COLO668 (cell line): ENCODE measurements around the gene ABCA4.

Source experiments
- DNase-seq: peaks from one replicate; lab custom pipeline; 2025; ENCODE audit not compliant: unreplicated experiment; lab: John Stamatoyannopoulos, UW

The ABCA4 gene

GRCh38 chr1:94084547-94084946 is 36.4 kb downstream of the ABCA4 start:
- DNase-seq, result no peak

DNA sequence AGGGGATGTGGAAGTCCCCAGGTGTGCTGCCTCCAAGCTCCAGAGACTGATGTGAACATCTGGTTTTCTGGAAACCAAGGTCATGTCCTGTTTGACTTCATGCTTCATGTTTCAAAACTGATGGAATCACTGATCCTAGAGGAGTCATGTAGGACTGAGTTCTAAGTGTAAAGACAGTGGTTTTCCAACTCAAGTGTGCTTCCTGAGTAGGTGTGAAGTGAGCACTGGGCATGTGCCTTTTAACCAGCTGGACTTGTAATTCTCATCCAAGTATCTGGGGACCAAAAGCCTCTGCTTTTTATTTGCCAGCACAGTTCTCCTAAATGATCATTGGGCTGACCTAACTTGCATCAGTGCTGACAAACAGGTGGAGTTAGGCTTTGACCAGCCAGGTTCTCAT is 36.9 kb downstream of the ABCA4 start:
- DNase-seq, result no peak

GRCh38 chr1:94083681-94084080 is 37.3 kb downstream of the ABCA4 start:
- no peak for DNase-seq

DNA sequence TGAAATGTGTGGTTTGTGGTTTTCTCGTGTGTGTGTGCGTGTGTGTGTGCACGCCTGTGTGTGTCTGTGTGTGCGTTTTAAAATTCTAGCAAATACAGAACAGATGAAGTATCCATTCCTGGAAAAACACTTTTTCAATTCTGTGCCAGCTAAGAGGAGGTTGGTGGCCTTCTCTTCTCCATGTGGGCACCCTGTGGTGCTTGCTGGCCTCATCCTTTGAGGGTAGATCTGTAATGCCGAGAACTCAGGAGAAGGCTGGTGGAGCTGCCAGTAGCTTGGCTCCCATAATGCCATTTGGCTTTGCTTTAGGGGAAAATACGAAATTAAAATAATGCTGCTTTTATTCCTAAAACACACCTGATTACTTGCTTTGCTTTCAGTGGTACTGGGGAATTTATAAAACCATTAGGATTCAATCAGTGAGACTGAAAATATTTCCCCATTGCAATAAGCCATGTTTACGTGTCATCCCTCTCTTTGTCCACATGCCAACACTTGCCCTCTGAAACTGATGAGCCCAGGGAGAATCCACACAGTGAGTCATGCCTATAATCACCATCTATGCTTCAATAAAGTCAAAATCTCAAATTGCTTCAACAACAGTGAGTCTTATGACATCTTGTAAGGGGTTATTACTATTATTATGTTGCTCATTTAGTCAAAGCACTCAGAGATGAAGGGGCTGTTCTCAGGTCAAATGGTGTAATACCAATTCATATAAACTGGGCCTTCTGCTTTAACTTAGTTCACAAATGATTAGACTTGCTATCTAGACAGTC is 39.2 kb downstream of the ABCA4 start:
- no peak for DNase-seq

DNA sequence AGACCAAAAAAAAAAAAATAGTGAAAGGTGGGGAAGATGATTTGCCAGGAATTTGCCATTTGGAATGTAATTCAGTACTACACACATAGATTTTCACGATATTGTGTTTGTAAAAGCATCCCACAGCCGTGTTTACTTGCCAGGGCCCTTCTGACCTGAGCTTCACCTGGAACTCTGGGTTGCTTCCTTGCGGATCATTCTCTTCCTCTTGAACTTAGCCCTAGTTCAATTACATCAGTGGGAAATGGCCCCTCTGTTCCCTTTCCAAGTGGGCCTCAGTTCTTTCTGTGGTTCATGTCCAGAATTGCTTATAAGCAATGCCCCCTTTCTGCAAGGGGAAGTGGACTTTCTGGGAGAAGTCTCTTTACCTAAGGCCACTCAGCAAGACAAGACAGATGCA is 41.0 kb downstream of the ABCA4 start:
- DNase-seq, result no peak

- DNase-seq, result peak; percentile 51
Observed at GRCh38 chr1:94079080-94079940, 41.6 kb downstream of the ABCA4 start.

DNA sequence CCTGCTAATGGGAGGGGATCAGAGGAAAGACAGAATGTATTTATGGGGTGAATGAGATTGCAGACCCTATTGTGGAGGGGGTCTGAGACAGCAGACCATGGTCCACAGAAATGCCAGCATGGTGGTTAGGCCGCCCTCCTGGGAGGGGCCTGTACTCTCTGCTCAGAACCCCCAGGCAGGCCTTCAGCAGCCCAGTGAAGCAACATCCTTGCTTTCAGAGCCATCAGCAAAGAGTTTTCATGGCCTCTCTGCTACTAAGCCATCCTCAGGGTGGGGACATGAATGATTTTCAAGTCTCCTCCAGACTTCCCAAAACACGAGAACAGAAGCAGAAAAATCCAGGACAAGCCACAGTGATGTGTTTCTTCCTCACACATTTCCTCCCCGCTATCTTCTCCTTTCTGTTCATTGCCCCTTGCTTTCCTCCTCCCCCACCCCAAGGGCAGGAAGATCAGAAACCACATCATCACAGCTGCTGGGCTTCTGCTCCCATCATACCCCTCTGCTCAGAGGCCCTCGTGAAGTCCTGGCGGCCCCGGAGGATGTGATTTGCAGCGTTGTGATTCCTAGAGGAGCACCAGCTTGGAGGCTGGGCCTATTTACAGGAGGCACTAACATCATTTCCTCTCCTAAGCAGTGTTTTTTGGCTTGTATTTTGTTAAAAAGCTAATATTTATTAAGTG is 48.0 kb downstream of the ABCA4 start:
- no peak for DNase-seq

GRCh38 chr1:94071976-94072375 is 49.0 kb downstream of the ABCA4 start:
- DNase-seq, result no peak

- no peak for DNase-seq
Observed at GRCh38 chr1:94071391-94071790, 49.6 kb downstream of the ABCA4 start.

DNA sequence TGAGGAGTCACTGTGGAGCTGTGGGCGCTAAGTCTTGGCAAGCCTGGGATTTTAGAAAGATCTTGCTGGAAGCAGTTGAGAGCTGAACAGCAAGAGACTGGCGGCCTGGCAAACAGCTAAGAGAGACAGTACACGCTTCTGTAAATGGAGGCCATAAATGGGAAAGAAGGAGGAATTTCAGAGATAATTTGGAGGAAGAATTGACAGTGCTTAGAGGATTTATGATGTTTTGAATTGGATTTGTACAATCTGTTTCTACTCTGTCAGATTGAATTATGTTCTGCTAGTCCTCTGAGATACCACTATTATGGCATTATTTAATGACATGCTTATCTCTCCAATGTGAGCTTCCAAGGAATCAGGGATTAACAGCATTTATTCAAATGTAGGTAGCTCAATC is 50.1 kb downstream of the ABCA4 start:
- DNase-seq, result no peak

GRCh38 chr1:94069919-94070285 is 51.0 kb downstream of the ABCA4 start:
- DNase-seq, result peak; percentile 54

DNA sequence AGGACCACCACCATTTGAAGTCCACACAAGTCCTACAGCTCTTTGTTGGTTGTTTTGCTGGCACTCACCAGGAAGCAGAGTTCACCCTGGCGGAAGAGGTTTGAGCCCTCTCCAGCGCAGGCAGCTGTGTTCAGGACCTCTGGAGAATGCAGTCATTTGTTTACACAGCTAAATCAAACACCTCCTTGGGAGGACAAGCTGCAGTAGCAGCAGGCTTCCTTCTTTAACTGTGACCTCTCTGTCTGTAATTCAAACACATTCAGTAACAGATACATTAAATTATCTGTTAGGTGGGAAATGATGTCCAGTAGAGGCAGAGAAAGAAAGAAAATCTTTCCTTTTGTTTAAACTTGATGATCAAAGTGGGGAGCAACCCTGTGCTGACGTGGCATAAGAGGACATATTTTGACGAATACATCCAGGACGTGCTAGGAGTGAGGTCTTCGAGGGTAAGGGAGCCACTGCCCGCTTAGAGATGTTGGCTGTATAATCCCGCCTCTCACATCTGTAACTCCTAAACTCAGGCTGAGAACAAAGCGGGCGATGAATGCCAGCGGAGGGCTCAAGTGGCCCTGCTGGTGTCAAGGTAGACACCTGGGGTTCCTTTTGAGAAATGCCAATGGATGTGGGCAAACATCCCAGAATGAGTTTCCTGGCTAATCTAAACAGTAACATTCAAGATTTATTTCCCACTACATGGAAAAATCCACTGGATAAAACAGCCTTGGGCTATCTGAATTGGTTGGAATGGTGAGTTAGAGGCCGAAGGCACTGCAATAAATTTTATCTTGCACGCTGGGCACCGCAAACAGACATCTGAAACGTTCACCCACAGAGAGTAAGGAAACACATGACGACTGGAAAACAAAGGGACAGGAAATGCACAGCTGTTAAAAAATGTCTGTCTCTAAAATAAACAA is 51.7 kb downstream of the ABCA4 start:
- peak; percentile 81 for DNase-seq

DNA sequence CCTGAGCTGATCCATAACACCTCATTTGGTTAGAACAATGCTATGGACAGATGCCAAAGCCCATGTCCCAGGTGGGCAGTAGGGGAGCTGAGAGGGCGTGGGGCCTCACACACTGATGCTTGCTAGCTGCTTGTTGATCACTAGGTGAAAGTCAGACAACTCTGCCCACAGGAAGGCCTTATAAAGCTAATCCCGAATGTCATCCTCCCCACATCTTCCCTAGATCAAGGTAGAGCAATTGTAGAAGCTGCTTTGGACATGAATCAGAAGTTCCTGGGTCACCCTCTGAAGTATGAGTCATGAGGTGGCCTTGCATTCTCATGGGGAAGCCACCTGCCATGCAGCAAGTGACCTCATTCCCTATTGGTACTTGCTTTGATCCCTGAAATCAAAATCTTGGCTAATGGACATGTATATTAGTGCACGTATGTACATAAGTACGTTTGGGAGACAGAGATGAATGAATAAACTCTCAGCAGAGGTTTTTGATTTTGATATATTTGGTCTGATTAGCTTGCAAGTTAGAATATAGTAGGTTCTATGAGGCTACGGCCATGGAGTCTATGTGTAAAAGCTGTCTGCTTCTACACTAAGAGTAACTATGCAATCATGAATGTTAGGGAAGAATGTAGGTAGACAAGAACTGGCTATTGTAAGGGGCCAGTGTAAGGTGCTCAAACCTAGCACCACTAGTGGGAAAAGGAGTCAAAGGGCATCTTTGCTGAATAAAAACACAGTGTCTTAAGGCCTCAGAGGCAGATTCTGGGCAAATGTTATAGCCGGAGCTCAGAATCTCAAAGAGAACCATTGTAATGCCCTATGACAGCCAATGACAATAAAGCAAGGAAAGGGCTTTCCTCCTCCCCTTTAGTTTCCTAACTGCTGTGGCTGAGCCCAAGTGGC is 52.6 kb downstream of the ABCA4 start:
- DNase-seq, result peak; percentile 49

DNA sequence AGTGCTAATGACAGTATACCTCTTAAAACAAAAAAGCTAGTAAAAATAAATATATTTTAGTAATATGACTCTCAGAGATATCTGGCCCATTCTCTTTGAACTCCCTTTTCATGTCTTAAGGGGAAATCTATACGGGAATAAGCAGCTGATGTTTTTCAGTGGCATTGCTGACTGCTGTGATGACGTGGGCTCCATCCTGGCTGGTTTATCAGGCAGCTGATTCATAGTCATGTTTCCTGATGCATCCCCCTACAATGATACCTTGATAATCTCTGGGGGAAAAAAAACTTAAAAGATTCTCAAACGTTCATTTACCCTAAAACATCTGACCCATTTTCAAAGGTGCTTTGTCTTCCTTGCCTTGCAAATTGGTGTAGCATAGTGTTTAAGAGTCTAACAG is 53.8 kb downstream of the ABCA4 start:
- DNase-seq, result no peak

DNA sequence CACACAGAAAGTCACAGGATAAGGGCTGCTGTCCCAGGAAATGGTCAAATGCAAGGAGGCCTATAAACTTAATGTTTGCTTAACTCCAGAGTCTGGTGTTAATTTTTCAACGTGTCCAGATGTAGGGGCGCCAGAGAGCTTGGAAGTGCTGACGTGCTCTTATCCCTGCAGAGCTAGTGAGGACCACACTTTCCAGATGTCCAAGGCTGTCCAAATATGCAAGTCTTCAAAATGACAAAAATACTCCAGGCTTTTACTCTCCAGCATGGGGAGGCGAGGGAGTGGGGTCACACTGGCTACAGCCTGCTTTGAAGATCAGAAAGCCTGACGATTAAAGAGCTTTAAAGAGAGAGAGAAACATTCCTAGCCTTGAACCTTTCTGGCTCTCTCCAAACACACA is 57.6 kb downstream of the ABCA4 start:
- DNase-seq, result peak; percentile 34

DNA sequence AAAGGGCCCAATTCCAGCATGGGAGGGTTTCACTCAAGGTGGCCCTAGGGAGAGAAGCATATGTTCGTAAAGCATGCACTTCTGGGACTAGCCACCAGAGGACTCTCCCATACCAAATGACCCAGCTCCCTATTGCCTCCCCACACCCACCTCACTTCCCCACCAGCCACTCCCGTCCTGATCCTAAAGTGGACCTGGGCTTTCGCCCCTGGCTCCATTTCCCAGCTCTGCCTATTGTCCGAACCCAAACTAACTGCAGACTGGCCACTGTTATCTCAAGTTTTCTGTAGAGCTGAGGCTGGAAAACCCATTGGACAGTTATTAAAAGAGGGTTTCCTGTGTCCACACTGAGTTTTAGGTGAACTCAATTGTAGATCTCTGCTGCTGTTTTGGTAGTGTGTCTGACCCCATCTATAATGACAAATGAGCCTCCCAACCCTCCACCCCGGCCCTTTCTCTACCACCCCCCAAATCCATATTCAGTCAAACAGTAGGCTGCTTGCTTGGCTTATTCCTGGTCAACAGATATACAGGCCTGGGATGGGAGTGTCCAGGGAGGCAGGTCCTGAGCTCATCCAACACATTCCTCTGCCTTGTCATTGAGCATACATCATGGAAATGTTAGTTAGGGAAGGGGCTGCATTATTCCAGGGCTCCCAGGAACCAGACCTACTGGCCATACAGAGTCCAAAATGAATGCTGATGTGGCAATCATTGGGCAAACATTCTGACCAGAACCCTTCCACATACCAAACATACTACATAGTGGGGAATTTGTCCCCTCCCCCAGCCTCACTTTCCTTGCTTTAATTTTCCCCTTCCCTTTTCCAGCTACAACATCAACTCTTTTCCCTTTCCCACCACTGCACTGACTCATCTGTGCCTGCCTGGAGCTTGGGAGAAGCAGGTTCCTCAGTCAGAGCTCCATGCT is 59.2 kb downstream of the ABCA4 start:
- DNase-seq, result peak; percentile 67

- no peak for DNase-seq
Observed at GRCh38 chr1:94060720-94061119, 60.2 kb downstream of the ABCA4 start.

GRCh38 chr1:94058766-94059165 is 62.2 kb downstream of the ABCA4 start:
- DNase-seq, result no peak

- no peak for DNase-seq
Observed at GRCh38 chr1:94056996-94057395, 64.0 kb downstream of the ABCA4 start.
